HG03097 (cell line): ENCODE data around the gene CERT1.
A peak's percentile ranks its signal among the peaks of the same experiment; 100 is the strongest.
"Not testable (repeated sequence)": the region's sequence is repeated elsewhere in the genome, so short reads cannot be mapped to it uniquely, and the experiment has no call there.

Experiments used
- ATAC-seq: cut with Tn5 transposase; IDR thresholded peaks from one replicate; pipeline ENCODE4 v1.9.1; 2021; ENCODE audit not compliant: unreplicated experiment, low FRiP score

The CERT1 gene

GRCh38 chr5:75362474-75362975, 148.9 kb downstream of the CERT1 start:
- no peak for ATAC-seq

- ATAC-seq: no peak
Measured at GRCh38 chr5:75361310-75361709, 150.1 kb downstream of the CERT1 start.

GRCh38 chr5:75358117-75358516, 153.3 kb downstream of the CERT1 start:
- no peak for ATAC-seq

- no peak for ATAC-seq
Measured at GRCh38 chr5:75356719-75357118, 154.7 kb downstream of the CERT1 start.

- no peak for ATAC-seq
Measured at GRCh38 chr5:75355236-75355635, 156.2 kb downstream of the CERT1 start.

GRCh38 chr5:75351139-75351926, 160.1 kb downstream of the CERT1 start:
- no peak for ATAC-seq

GRCh38 chr5:75349663-75350062, 161.8 kb downstream of the CERT1 start:
- ATAC-seq: no peak

GRCh38 chr5:75348241-75348640, 163.2 kb downstream of the CERT1 start:
- no peak for ATAC-seq

GRCh38 chr5:75342836-75343235, 168.6 kb downstream of the CERT1 start:
- no peak for ATAC-seq

- ATAC-seq: no peak
Measured at GRCh38 chr5:75341934-75342333, 169.5 kb downstream of the CERT1 start.

GRCh38 chr5:75340714-75341478, 170.5 kb downstream of the CERT1 start:
- ATAC-seq: no peak

GRCh38 chr5:75338408-75338807, 173.0 kb downstream of the CERT1 start:
- ATAC-seq: no peak

- no peak for ATAC-seq
Measured at GRCh38 chr5:75337366-75338021, 173.9 kb downstream of the CERT1 start.

GRCh38 chr5:75336615-75337336, 174.7 kb downstream of the CERT1 start, which contains the start of gene HMGCR:
Gene HMGCR (plus strand): TSS chr5:75337220. CDS start chr5:75342606, 5,386 bp downstream.
- peak; percentile 99 for ATAC-seq

- no peak for ATAC-seq
Measured at GRCh38 chr5:75335952-75336614, 175.3 kb downstream of the CERT1 start.

- ATAC-seq: no peak
Measured at GRCh38 chr5:75335486-75335885, 175.9 kb downstream of the CERT1 start.

GRCh38 chr5:75334413-75334812, 177.0 kb downstream of the CERT1 start:
- not testable (repeated sequence) for ATAC-seq

GRCh38 chr5:75333759-75334158, 177.7 kb downstream of the CERT1 start:
- not testable (repeated sequence) for ATAC-seq

- no peak for ATAC-seq
Measured at GRCh38 chr5:75331095-75332090, 180.0 kb downstream of the CERT1 start.
